ENCODE measurements around the gene C1orf141. TPM values are rescaled to one million over a fixed set of nuclear protein-coding genes. Genes with fewer than 3 reads are reported as not detected.
A peak's percentile ranks its signal among the peaks of the same experiment; 100 is the strongest.
"Not testable (repeated sequence)": the region's sequence is repeated elsewhere in the genome, so short reads cannot be mapped to it uniquely, and the experiment has no call there.

The C1orf141 gene
- polyA plus RNA-seq, 3 donors: not detected

DNA sequence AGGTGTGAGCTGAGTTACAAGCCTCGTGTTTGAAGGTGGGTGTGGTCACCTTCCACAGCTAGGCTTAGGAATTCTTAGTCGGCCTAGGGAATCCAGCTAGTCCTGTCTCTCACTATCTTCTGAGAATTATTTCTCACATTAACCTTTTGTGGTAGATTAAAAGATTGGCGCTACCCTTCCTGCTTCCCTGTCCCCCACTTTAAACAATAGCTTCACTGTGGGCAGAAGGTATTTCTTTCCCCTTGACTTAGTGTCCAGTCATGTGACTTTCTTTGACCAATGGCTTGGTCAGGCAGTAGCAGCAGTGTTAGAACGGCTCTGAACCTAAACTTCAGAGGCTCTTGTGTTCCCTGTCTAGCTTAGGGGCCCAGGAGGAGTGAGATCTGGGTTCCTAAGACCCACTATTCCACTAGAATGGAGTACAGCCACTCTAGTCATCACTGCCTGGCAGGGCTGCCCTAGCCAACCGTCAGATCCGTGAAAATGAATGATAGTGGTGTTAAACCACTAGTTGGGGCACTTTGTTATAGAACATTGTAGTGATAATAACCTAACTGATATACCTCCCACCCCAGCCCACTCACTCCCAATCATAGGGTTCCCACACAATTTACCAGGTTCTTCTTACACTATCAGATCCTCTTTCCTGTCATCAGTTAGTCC is 13.9 kb upstream of the C1orf141 start:
- Histone ChIP-seq H3K79me2 (ENCODE audit: insufficient read depth, low read length) (no peaks in the 10 kb centered on the region), H4K20me1 (ENCODE audit: insufficient read depth, low read length) (no peaks in the 10 kb centered on the region), H3K27me3 (ENCODE audit: control insufficient read depth in 2 of 2, insufficient read depth in 2 of 2, low read length in 2 of 2) (no peaks in the 10 kb centered on the region), H2AFZ (ENCODE audit: insufficient read depth, low read depth, low read length, poor library complexity, severe bottlenecking) (peak overlapping the region; percentile 71), H3K4me1 (ENCODE audit: control insufficient read depth in 1 of 2, insufficient read depth in 2 of 2, low read length in 2 of 2) (no peaks in the 10 kb centered on the region), H3K9ac (ENCODE audit: insufficient read depth, low read length, poor library complexity, severe bottlenecking) (no peak overlapping the region), H3K4me3 (replicated peaks in 1 of 3; ENCODE audit: low read depth in 2 of 3, low read length in 3 of 3) (no peak overlapping the region), H3K36me3 (replicated peaks in 1 of 2; ENCODE audit: control insufficient read depth in 1 of 2, insufficient read depth in 2 of 2, low read length in 2 of 2) (no peaks in the 10 kb centered on the region), H3K4me2 (replicated peaks; ENCODE audit: extremely low read depth, low read length, poor library complexity, severe bottlenecking) (no peak overlapping the region), H3K9me3 (replicated peaks in 1 of 2; ENCODE audit: control insufficient read depth in 1 of 2, insufficient read depth in 1 of 2, low read length in 2 of 2) (no peaks in the 10 kb centered on the region), H3K27ac (ENCODE audit: low read depth in 1 of 2, low read length in 2 of 2) (no peak overlapping the region)
- H3K9me3 Mint-ChIP-seq: no peaks in the 10 kb centered on the region
- H3K36me3 Mint-ChIP-seq: no peaks in the 10 kb centered on the region
- WGBS (ENCODE audit: insufficient coverage): no CpG with 5 or more reads among the region's 6 CpGs
- intact Hi-C loops (cut with micrococcal nuclease): no loop called here
- H3K27ac Mint-ChIP-seq: no peak overlapping the region
- H3K4me1 Mint-ChIP-seq: peaks cover 10% of the 10 kb centered on the region
- DNase-seq: no peak
- peaks cover 7 to 15% (median 12%) of the 10 kb centered on the region in 3 donors for H3K27me3 Mint-ChIP-seq (ENCODE audit: low read depth in 3 of 3)
- peak overlapping the region in 1 of 2 donors; percentile 17 for H3K4me3 Mint-ChIP-seq
- TF ChIP-seq, protein P1, sequence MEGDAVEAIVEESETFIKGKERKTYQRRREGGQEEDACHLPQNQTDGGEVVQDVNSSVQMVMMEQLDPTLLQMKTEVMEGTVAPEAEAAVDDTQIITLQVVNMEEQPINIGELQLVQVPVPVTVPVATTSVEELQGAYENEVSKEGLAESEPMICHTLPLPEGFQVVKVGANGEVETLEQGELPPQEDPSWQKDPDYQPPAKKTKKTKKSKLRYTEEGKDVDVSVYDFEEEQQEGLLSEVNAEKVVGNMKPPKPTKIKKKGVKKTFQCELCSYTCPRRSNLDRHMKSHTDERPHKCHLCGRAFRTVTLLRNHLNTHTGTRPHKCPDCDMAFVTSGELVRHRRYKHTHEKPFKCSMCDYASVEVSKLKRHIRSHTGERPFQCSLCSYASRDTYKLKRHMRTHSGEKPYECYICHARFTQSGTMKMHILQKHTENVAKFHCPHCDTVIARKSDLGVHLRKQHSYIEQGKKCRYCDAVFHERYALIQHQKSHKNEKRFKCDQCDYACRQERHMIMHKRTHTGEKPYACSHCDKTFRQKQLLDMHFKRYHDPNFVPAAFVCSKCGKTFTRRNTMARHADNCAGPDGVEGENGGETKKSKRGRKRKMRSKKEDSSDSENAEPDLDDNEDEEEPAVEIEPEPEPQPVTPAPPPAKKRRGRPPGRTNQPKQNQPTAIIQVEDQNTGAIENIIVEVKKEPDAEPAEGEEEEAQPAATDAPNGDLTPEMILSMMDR (IDR thresholded peaks at IDR 0.05): no peak

DNA sequence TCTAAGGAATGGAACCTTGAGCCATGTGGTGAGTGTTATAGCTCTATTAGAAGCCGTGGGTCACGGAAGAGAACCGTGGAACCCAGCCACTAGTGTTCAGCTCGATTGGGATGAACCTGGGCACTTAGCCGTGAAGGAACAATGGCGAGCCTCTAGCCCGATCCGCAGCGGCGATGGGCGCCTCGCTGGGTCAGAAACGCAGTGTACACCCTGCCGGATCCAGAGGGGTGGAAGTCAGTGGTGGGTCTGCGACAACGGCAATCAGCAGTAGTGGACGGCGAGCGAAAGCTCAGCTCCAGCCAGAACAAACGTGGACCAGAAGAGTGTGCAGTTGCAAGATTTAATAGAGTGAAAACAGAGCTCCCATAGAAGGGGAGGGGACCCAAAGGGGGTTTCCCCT is 13.2 kb upstream of the C1orf141 start:
- WGBS (ENCODE audit: insufficient coverage): 96% methylated on average over 14 of the region's 20 CpGs
- peaks cover 2 to 11% (median 9%) of the 10 kb centered on the region in 3 donors for H3K27me3 Mint-ChIP-seq (ENCODE audit: low read depth in 3 of 3)

More for the DNA sequence above, 13.2 kb upstream of the C1orf141 start:
- H3K4me2 ChIP-seq (replicated peaks; ENCODE audit: extremely low read depth, low read length, poor library complexity, severe bottlenecking); H3K9me3 ChIP-seq (replicated peaks in 1 of 2; ENCODE audit: control insufficient read depth in 1 of 2, insufficient read depth in 1 of 2, low read length in 2 of 2); H3K27ac ChIP-seq (ENCODE audit: low read depth in 1 of 2, low read length in 2 of 2); H3K36me3 ChIP-seq (replicated peaks in 1 of 2; ENCODE audit: control insufficient read depth in 1 of 2, insufficient read depth in 2 of 2, low read length in 2 of 2); H3K9ac ChIP-seq (ENCODE audit: insufficient read depth, low read length, poor library complexity, severe bottlenecking); intact Hi-C loops (cut with micrococcal nuclease); H3K27me3 ChIP-seq (ENCODE audit: control insufficient read depth in 2 of 2, insufficient read depth in 2 of 2, low read length in 2 of 2); H3K79me2 ChIP-seq (ENCODE audit: insufficient read depth, low read length); H3K4me1 ChIP-seq (ENCODE audit: control insufficient read depth in 1 of 2, insufficient read depth in 2 of 2, low read length in 2 of 2); H3K9me3 Mint-ChIP-seq; H3K36me3 Mint-ChIP-seq; H4K20me1 ChIP-seq (ENCODE audit: insufficient read depth, low read length); DNase-seq; H2AFZ ChIP-seq (ENCODE audit: insufficient read depth, low read depth, low read length, poor library complexity, severe bottlenecking); H3K4me3 ChIP-seq (replicated peaks in 1 of 3; ENCODE audit: low read depth in 2 of 3, low read length in 3 of 3); H3K4me3 Mint-ChIP-seq: not testable (repeated sequence)
- peak overlapping the region in 1 of 7 donors; percentile 39 for H3K27ac Mint-ChIP-seq
- peaks cover 10% of the 10 kb centered on the region for H3K4me1 Mint-ChIP-seq
